ENCODE measurements around the gene ZRANB1. TPM values are rescaled to one million over a fixed set of nuclear protein-coding genes. Genes with fewer than 3 reads are reported as not detected.

ZRANB1 gene
- total and polyA plus RNA-seq, 2 donors from 2014 or later, result 8.9 to 17.5 TPM

GRCh38 chr10:125030567-125031197, 88.8 kb downstream of the ZRANB1 start:
- H3K4me3 ChIP-seq (ENCODE audit: low read length in 3 of 3), result no peak overlapping the region
- no peak overlapping the region for H3K9ac ChIP-seq (ENCODE audit: low read length in 3 of 3)
- DNase-seq (no peak), FAIRE-seq (no peak)
- H3K4me1 ChIP-seq (ENCODE audit: control insufficient read depth in 2 of 3, insufficient read depth in 2 of 3, low read depth in 1 of 3, low read length in 3 of 3), result peaks cover 0 to 8% (median 0%) of the 10 kb centered on the region in 3 donors
- intact Hi-C loops (cut with DNase I), result no loop called here
- no peak overlapping the region for H3K27ac ChIP-seq (ENCODE audit: low read depth in 2 of 2, low read length in 2 of 2)
- H3K36me3 ChIP-seq (ENCODE audit: control insufficient read depth in 2 of 3, insufficient read depth in 3 of 3, low read length in 3 of 3), result peaks cover 2 to 15% (median 2%) of the 10 kb centered on the region in 3 donors
- no peaks in the 10 kb centered on the region for H3K9me3 ChIP-seq (ENCODE audit: control insufficient read depth in 2 of 3, insufficient read depth in 1 of 3, low read length in 3 of 3)
- TF ChIP-seq CTCF (IDR thresholded peaks at IDR 0.05; ENCODE audit: borderline replicate concordance, extremely low read depth, insufficient read depth), result no peak
- no peaks in the 10 kb centered on the region for H3K27me3 ChIP-seq (ENCODE audit: control insufficient read depth, insufficient read depth, low read length)

GRCh38 chr10:125032474-125033020, 90.6 kb downstream of the ZRANB1 start:
- intact Hi-C loops (cut with DNase I), result no loop called here

GRCh38 chr10:125033146-125033924, 91.4 kb downstream of the ZRANB1 start:
- Histone ChIP-seq H3K27ac (ENCODE audit: low read depth in 2 of 2, low read length in 2 of 2) (no peak overlapping the region), H3K9me3 (ENCODE audit: control insufficient read depth in 2 of 3, insufficient read depth in 1 of 3, low read length in 3 of 3) (no peaks in the 10 kb centered on the region), H3K9ac (ENCODE audit: low read length in 3 of 3) (no peak overlapping the region), H3K4me3 (ENCODE audit: low read length in 3 of 3) (no peak overlapping the region), H3K4me1 (ENCODE audit: control insufficient read depth in 2 of 3, insufficient read depth in 2 of 3, low read depth in 1 of 3, low read length in 3 of 3) (peaks cover 0 to 12% (median 0%) of the 10 kb centered on the region in 3 donors), H3K36me3 (ENCODE audit: control insufficient read depth in 2 of 3, insufficient read depth in 3 of 3, low read length in 3 of 3) (peaks cover 2 to 24% (median 10%) of the 10 kb centered on the region in 3 donors), H3K27me3 (ENCODE audit: control insufficient read depth, insufficient read depth, low read length) (no peaks in the 10 kb centered on the region)
- no peak for DNase-seq
- FAIRE-seq, result no peak
- no peak for TF ChIP-seq CTCF (IDR thresholded peaks at IDR 0.05; ENCODE audit: borderline replicate concordance, extremely low read depth, insufficient read depth)
- intact Hi-C loops (cut with DNase I), result no loop called here

More at GRCh38 chr10:125032474-125033020, 90.6 kb downstream of the ZRANB1 start:
- no peak for DNase-seq
- Histone ChIP-seq H3K27me3 (ENCODE audit: control insufficient read depth, insufficient read depth, low read length) (no peaks in the 10 kb centered on the region), H3K4me3 (ENCODE audit: low read length in 3 of 3) (no peak overlapping the region), H3K36me3 (ENCODE audit: control insufficient read depth in 2 of 3, insufficient read depth in 3 of 3, low read length in 3 of 3) (peaks cover 2 to 22% (median 7%) of the 10 kb centered on the region in 3 donors), H3K9me3 (ENCODE audit: control insufficient read depth in 2 of 3, insufficient read depth in 1 of 3, low read length in 3 of 3) (no peaks in the 10 kb centered on the region), H3K4me1 (ENCODE audit: control insufficient read depth in 2 of 3, insufficient read depth in 2 of 3, low read depth in 1 of 3, low read length in 3 of 3) (peaks cover 0 to 15% (median 0%) of the 10 kb centered on the region in 3 donors), H3K9ac (ENCODE audit: low read length in 3 of 3) (no peak overlapping the region), H3K27ac (ENCODE audit: low read depth in 2 of 2, low read length in 2 of 2) (no peak overlapping the region)
- TF ChIP-seq CTCF (IDR thresholded peaks at IDR 0.05; ENCODE audit: borderline replicate concordance, extremely low read depth, insufficient read depth), result no peak
- FAIRE-seq, result no peak
